HG03342 (cell line): Measurements from ENCODE around the gene STEAP4.

Experiments used
- ATAC-seq: cut with Tn5 transposase; IDR thresholded peaks from one replicate; pipeline ENCODE4 v1.9.1; 2021; ENCODE audit warnings: mild to moderate bottlenecking, moderate library complexity; ENCODE audit not compliant: unreplicated experiment

The STEAP4 gene

DNA sequence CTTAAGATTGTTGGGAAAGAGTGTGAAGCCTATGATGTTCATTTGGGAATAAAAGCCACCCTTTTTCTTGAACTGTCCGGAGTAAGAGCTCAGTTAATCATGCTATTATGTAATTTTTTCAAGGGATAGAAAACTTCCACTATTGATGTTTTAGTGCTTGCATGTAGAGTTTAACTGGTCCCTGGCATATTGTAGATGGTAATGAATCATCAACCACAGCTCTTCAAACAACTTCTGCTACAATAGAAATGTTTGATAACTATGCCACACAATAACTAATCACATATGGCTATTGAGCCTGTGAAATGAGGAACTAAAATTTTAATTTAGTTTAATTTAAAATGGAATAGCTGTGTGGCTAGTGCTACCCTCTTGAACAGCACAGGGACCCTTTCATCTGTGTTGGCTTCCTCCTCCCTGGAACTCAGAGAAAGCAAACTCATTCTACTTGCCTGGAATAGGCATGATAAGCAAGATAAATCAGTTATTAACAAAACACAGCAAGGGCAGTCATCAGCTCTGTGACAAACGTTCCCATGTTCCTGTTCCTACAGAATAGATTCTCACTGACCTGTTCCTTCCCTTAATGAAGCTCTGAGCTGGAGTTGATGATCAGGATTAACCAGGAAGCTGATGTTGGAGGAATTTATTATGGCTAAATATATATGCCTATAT lies 82.0 kb downstream of the STEAP4 start:
- no peak for ATAC-seq

GRCh38 chr7:88223265-88223664 lies 83.4 kb downstream of the STEAP4 start:
- ATAC-seq = no peak
